ENCODE data around the gene CTNNA3. TPM values are rescaled to one million over a fixed set of nuclear protein-coding genes. Genes with fewer than 3 reads are reported as not detected.

CTNNA3 gene
- total RNA-seq, 4 donors from 2014 or later: 1.2 to 7.1 (median 1.3) TPM

- no peak for TF ChIP-seq CTCF (IDR thresholded peaks at IDR 0.05)
- no peak for ATAC-seq (ENCODE audit: low FRiP score)
Measured at GRCh38 chr10:66698069-66698468, 997.9 kb downstream of the CTNNA3 start.

GRCh38 chr10:66695046-66695445 is 1000.9 kb downstream of the CTNNA3 start:
- no peak for DNase-seq (ENCODE audit: low spot score)
- no peak for TF ChIP-seq CTCF (IDR thresholded peaks at IDR 0.05)
- ATAC-seq (ENCODE audit: low FRiP score): no peak

More at GRCh38 chr10:66698069-66698468, 997.9 kb downstream of the CTNNA3 start:
- no peak for DNase-seq (ENCODE audit: low spot score)

GRCh38 chr10:66684581-66684980 is 1011.4 kb downstream of the CTNNA3 start:
- no peak for ATAC-seq (ENCODE audit: low FRiP score)

GRCh38 chr10:66680886-66681285 is 1015.1 kb downstream of the CTNNA3 start:
- no peak for TF ChIP-seq CTCF (IDR thresholded peaks at IDR 0.05)
- no peak for ATAC-seq (ENCODE audit: low FRiP score)
- no peak for DNase-seq (ENCODE audit: low spot score)

More at GRCh38 chr10:66684581-66684980, 1011.4 kb downstream of the CTNNA3 start:
- TF ChIP-seq CTCF (IDR thresholded peaks at IDR 0.05): no peak
- DNase-seq (ENCODE audit: low spot score): no peak

GRCh38 chr10:66678521-66678920 is 1017.5 kb downstream of the CTNNA3 start:
- TF ChIP-seq CTCF (IDR thresholded peaks at IDR 0.05): no peak
- DNase-seq (ENCODE audit: low spot score): no peak
- no peak for ATAC-seq (ENCODE audit: low FRiP score)

GRCh38 chr10:66673071-66673470 is 1022.9 kb downstream of the CTNNA3 start:
- ATAC-seq (ENCODE audit: low FRiP score): no peak
- no peak for TF ChIP-seq CTCF (IDR thresholded peaks at IDR 0.05)

GRCh38 chr10:66671562-66671961 is 1024.4 kb downstream of the CTNNA3 start:
- TF ChIP-seq CTCF (IDR thresholded peaks at IDR 0.05): no peak
- no peak for DNase-seq (ENCODE audit: low spot score)
- no peak for ATAC-seq (ENCODE audit: low FRiP score)

More at GRCh38 chr10:66673071-66673470, 1022.9 kb downstream of the CTNNA3 start:
- no peak for DNase-seq (ENCODE audit: low spot score)

All from omental fat pad (tissue), 4 donors.